OCI-LY1 (cell line): ENCODE data around the gene SMAD4.

ENCODE experiments used
- H2AFZ ChIP-seq: fragments of 200-600 bp; sonication (generic), shearing (Covaris generic); 2 replicates; pipeline ENCODE4 v1.6.0; 2014; ENCODE audit warnings: antibody characterized with exemption, mild to moderate bottlenecking, low read length
- H3F3A ChIP-seq: fragments of 200-600 bp; sonication (generic), shearing (Covaris generic); 2 replicates; pipeline ENCODE4 v1.6.0; 2014; ENCODE audit warnings: mild to moderate bottlenecking, antibody characterized with exemption, low read length, moderate library complexity; ENCODE audit not compliant: insufficient read depth
- H3K27ac ChIP-seq: fragments of 200-600 bp; sonication (generic); 2 replicates; pipeline ENCODE4 v1.5.1; 2014; ENCODE audit warnings: low read length, mixed run types, mild to moderate bottlenecking, low read depth; ENCODE audit not compliant: poor library complexity, severe bottlenecking
- H3K27me3 ChIP-seq: fragments of 200-600 bp; sonication (generic); 2 replicates; pipeline ENCODE4 v1.6.0; 2014; ENCODE audit warnings: antibody characterized with exemption, mild to moderate bottlenecking, low read length, moderate library complexity; ENCODE audit not compliant: insufficient read depth
- H3K36me3 ChIP-seq: fragments of 200-600 bp; sonication (generic); 2 replicates; pipeline ENCODE4 v1.6.1; 2014; ENCODE audit warnings: mild to moderate bottlenecking, antibody characterized with exemption, low read length, moderate library complexity, mixed read lengths; ENCODE audit not compliant: insufficient read depth
- H3K4me1 ChIP-seq: fragments of 200-600 bp; sonication (generic); 2 replicates; pipeline ENCODE4 v1.5.1; 2014; ENCODE audit warnings: mild to moderate bottlenecking, low read length, moderate library complexity; ENCODE audit not compliant: insufficient read depth, severe bottlenecking
- H3K4me2 ChIP-seq: fragments of 200-600 bp; sonication (generic), shearing (Covaris generic); 2 replicates; pipeline ENCODE4 v1.6.1; 2014; ENCODE audit warnings: low read length
- H3K4me3 ChIP-seq: fragments of 200-600 bp; sonication (generic); 2 replicates; pipeline ENCODE4 v1.5.1; 2014; ENCODE audit warnings: low read length, low read depth, mild to moderate bottlenecking, mixed read lengths; ENCODE audit not compliant: poor library complexity, severe bottlenecking
- H3K79me2 ChIP-seq: fragments of 200-600 bp; shearing (Covaris generic); 2 replicates; pipeline ENCODE4 v1.6.1; 2016; ENCODE audit warnings: mixed run types, low read length, mixed read lengths; ENCODE audit not compliant: insufficient read depth
- H3K9ac ChIP-seq: fragments of 200-600 bp; sonication (generic), shearing (Covaris generic); 2 replicates; pipeline ENCODE4 v1.6.1; 2014; ENCODE audit warnings: mild to moderate bottlenecking, low read length, mixed read lengths
- H3K9me2 ChIP-seq: fragments of 200-600 bp; sonication (generic), shearing (Covaris generic); 2 replicates; pipeline ENCODE4 v1.6.1; 2014; ENCODE audit warnings: low read depth, mild to moderate bottlenecking, low read length, mixed read lengths
- H3K9me3 ChIP-seq: fragments of 200-600 bp; shearing (Covaris generic); 2 replicates; pipeline ENCODE4 v1.6.1; 2014; ENCODE audit warnings: low read length, mixed read lengths
- H4K20me1 ChIP-seq: fragments of 200-600 bp; sonication (generic), shearing (Covaris generic); 2 replicates; pipeline ENCODE4 v1.6.0; 2016; ENCODE audit warnings: mild to moderate bottlenecking, low read length; ENCODE audit not compliant: insufficient read depth
- CTCF ChIP-seq: fragments of 200-600 bp; sonication (generic), shearing (Covaris generic); IDR thresholded peaks from 2 replicates; pipeline ENCODE4 v1.5.1; 2017; ENCODE audit warnings: mild to moderate bottlenecking, antibody characterized with exemption, low read length, moderate library complexity, mixed read lengths
- EZH2 ChIP-seq: fragments of 200-600 bp; sonication (generic), shearing (Covaris generic); IDR thresholded peaks from 2 replicates; pipeline ENCODE4 v1.8.0; 2017; ENCODE audit warnings: borderline replicate concordance, mixed run types, mild to moderate bottlenecking, antibody characterized with exemption, low read length, moderate library complexity, mixed read lengths

SMAD4 gene

GRCh38 chr18:51029694-51030536 is at the start of gene SMAD4:
TSS of gene SMAD4 (plus strand) at chr18:51030213. CDS start at chr18:51047047, 16,834 bp downstream.
- peaks cover 34% of the 10 kb centered on the region for H3K36me3 ChIP-seq
- H3K4me1 ChIP-seq, result peaks cover 34% of the 10 kb centered on the region
- H3K4me3 ChIP-seq, result peak within 1 kb of the TSS; percentile 73
- TF ChIP-seq EZH2 (no peak), CTCF (no peak)
- no peaks in the 10 kb centered on the region for H4K20me1 ChIP-seq
- H3K27ac ChIP-seq, result peak within 1 kb of the TSS; percentile 39
- H3K79me2 ChIP-seq, result peaks cover 43% of the 10 kb centered on the region
- H3F3A ChIP-seq, result no peaks in the 10 kb centered on the region
- no peaks in the 10 kb centered on the region for H3K27me3 ChIP-seq
- H3K9me3 ChIP-seq, result no peaks in the 10 kb centered on the region
- H3K4me2 ChIP-seq, result peak within 1 kb of the TSS; percentile 91
- H3K9me2 ChIP-seq, result no peaks in the 10 kb centered on the region
- peak within 1 kb of the TSS; percentile 72 for H3K9ac ChIP-seq
- no peak within 1 kb of the TSS for H2AFZ ChIP-seq

- Histone ChIP-seq H4K20me1 (no peaks in the 10 kb centered on the region), H3K79me2 (no peaks in the 10 kb centered on the region), H3K36me3 (peaks cover 52% of the 10 kb centered on the region), H2AFZ (no peak overlapping the region), H3K9ac (no peak overlapping the region), H3K4me2 (no peak overlapping the region), H3F3A (no peaks in the 10 kb centered on the region), H3K27ac (no peak overlapping the region), H3K4me3 (no peak overlapping the region), H3K4me1 (no peaks in the 10 kb centered on the region), H3K27me3 (no peaks in the 10 kb centered on the region), H3K9me2 (no peaks in the 10 kb centered on the region), H3K9me3 (peaks cover 2% of the 10 kb centered on the region; the same call in 1 of the 2 replicates)
- TF ChIP-seq EZH2, result no peak
Observed at GRCh38 chr18:50981381-50981780, 48.6 kb upstream of the SMAD4 start.

GRCh38 chr18:50982086-50982801 is 47.8 kb upstream of the SMAD4 start:
- TF ChIP-seq EZH2, result no peak
- no peak for TF ChIP-seq CTCF
- no peak overlapping the region for H2AFZ ChIP-seq
- H3K36me3 ChIP-seq, result peaks cover 52% of the 10 kb centered on the region
- no peak overlapping the region for H3K9ac ChIP-seq
- H3K27ac ChIP-seq, result no peak overlapping the region
- no peaks in the 10 kb centered on the region for H4K20me1 ChIP-seq
- H3K79me2 ChIP-seq, result no peaks in the 10 kb centered on the region
- no peaks in the 10 kb centered on the region for H3K27me3 ChIP-seq
- H3K4me1 ChIP-seq, result no peaks in the 10 kb centered on the region
- no peaks in the 10 kb centered on the region; the same call in 1 of the 2 replicates for H3K9me3 ChIP-seq
- no peaks in the 10 kb centered on the region for H3K9me2 ChIP-seq
- H3F3A ChIP-seq, result no peaks in the 10 kb centered on the region
- H3K4me3 ChIP-seq, result no peak overlapping the region
- H3K4me2 ChIP-seq, result no peak overlapping the region
